MG63 (cell line): ENCODE measurements around the gene FOXL1. TPM values are rescaled to one million over a fixed set of nuclear protein-coding genes. Genes with fewer than 3 reads are reported as not detected.
A peak's percentile ranks its signal among the peaks of the same experiment; 100 is the strongest.

Source experiments
- DNase-seq: peaks from one replicate; pipeline ENCODE4 v3.0.0-alpha.2; 2020
- H3K27me3 ChIP-seq: fragments of 250-450 bp; sonication (Bioruptor Pico); 2 replicates; pipeline ENCODE4 v1.5.1; 2020; ENCODE audit warnings: mild to moderate bottlenecking, moderate library complexity
- H3K36me3 ChIP-seq: fragments of 250-450 bp; sonication (Bioruptor Pico); 2 replicates; pipeline ENCODE4 v1.5.1; 2020; ENCODE audit warnings: mild to moderate bottlenecking, moderate library complexity
- H3K4me3 ChIP-seq: fragments of 250-450 bp; sonication (Bioruptor Pico); 2 replicates; pipeline ENCODE4 v1.5.1; 2020; ENCODE audit warnings: mild to moderate bottlenecking, moderate library complexity
- H3K9me3 ChIP-seq: fragments of 250-450 bp; sonication (Bioruptor Pico); 2 replicates; pipeline ENCODE4 v1.5.1; 2020; ENCODE audit warnings: mild to moderate bottlenecking, moderate library complexity
- total RNA-seq: library from RNA; depleted of rRNA; stranded (reverse); fragments of >200 nt; shearing (Covaris generic); gene quantifications from 2 replicates; pipeline ENCODE4 v1.2.3, GENCODE V29; 2014; ENCODE audit warnings: low replicate concordance

FOXL1 gene
- total RNA-seq, 1 experiment from 2014 or later = not detected

DNA sequence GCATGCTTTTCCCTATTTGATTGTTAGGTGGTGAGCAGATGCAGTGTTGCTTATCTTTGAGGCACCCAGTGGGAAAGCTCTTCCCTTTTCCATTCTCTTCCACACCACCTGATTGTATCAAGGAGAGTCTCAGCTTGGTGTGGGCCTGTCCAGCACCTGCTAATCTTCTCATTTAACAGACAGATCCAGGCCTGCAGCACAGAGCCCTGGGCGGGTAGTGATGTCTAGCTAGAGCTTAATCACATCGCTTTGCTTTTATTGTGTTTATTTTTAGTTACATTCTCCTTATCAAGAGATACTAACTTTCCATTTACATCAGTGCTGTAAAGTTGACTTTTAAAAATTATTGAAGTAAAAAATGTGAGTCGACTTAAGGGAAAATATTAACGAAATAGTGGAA is 24.2 kb downstream of the FOXL1 start:
- H3K36me3 ChIP-seq = no peaks in the 10 kb centered on the region; the same call in 1 of the 2 replicates
- peaks cover 13% of the 10 kb centered on the region for H3K9me3 ChIP-seq
- H3K4me3 ChIP-seq = no peak overlapping the region
- no peaks in the 10 kb centered on the region for H3K27me3 ChIP-seq
- no peak for DNase-seq

DNA sequence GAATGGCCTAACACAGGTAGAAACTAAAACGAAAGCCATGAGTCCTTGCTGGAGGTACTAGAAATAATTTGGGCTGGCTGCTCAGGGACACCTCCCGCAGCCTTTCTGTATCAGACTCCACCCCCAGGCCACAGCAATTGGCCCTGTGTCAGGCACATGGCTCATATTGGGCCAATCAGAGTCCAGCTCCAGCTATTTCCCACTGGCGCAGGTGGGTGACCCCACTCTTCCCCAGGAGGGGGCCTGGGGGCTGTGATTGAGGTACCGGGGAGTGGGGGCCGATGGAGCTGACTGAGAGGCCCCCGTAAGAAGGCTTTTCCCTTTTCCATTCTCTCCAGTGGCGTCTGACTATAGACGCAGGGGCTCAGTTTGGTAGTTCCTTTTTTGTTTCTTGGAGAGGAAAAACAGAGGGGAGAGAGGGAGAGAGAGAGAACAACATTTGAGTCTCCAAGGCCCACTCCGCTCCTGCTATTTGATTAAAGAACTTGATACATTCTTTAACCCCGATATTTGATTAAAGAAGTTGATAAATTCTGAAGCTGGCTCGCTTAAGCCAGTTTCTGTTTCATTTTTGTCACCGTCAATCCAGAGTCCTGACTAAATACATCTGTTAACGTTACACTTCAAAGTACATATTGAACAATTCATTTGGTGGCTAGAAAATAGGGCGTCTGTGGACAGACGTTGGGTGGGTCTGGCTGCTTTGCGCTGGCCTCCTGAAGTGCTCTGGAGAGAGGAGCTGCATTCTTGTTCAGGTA is 26.3 kb downstream of the FOXL1 start:
- H3K9me3 ChIP-seq = peaks cover 13% of the 10 kb centered on the region
- no peak overlapping the region for H3K4me3 ChIP-seq
- no peaks in the 10 kb centered on the region; the same call in 1 of the 2 replicates for H3K36me3 ChIP-seq
- H3K27me3 ChIP-seq = no peaks in the 10 kb centered on the region
- DNase-seq = no peak

DNA sequence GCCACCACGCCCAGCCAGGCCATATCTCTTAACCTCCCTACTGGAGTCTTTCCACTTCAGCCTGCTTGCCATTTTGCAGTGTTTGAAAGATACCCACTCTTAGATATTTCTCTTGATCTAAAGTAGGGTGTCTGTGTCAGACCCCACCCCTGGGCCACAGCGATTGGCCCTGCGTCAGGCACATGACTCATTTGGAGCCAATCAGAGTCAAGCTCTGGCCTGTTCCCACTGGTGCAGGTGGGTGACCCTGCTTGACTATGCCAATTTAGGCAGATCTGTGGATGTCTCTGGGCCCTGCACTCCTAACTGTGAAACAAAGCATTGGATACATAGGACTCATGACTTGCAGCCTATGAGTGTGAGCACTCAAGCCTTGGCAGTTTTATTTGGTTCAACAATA is 27.6 kb downstream of the FOXL1 start:
- no peak for DNase-seq
- H3K27me3 ChIP-seq = no peaks in the 10 kb centered on the region
- H3K4me3 ChIP-seq = no peak overlapping the region
- no peaks in the 10 kb centered on the region; the same call in 1 of the 2 replicates for H3K36me3 ChIP-seq
- H3K9me3 ChIP-seq = peaks cover 13% of the 10 kb centered on the region

DNA sequence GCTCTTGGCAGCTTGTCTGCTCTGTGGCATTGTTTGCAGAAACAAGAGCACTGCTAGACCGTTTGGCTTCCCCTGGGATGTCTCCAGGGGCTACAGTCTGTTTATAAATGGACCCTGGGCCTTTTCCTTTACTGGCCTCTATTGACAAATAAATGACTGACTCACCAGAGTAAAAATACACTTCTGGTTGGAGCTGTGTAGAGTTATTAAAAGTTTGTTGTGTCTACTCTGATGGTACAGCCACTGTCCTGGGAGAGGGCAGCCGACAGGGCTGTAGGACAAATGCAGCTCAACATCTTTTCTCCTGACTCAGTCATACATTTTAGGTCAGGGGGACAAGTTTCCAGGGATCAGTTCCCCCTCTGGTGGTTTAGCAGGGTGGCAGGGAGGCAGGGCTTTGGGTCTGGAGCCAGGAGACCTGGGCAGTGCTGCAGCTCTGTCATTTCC is 30.0 kb downstream of the FOXL1 start:
- peaks cover 13% of the 10 kb centered on the region for H3K9me3 ChIP-seq
- H3K27me3 ChIP-seq = no peaks in the 10 kb centered on the region
- H3K36me3 ChIP-seq = no peaks in the 10 kb centered on the region; the same call in 1 of the 2 replicates
- DNase-seq = peak; percentile 95
- H3K4me3 ChIP-seq = no peak overlapping the region

DNA sequence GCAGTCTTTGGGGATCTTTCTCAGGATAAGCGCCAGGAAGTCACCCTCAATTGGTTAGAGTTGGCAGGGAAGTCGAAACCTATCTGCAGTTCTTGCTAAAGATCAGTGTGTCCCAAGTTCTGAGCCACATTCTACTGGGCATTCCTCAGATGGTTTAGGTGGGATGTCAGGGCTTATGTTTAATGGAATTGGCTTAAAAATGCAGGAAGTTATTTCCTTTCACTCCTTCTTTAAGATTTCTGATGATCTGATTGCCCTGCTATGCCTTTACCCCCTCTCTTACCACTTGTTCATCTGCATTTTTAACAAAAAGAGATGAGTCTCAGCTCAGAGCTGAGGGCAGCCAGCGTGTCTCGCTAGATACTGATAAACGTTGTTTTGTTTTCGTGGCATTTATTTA is 30.8 kb downstream of the FOXL1 start:
- H3K4me3 ChIP-seq = no peak overlapping the region
- DNase-seq = peak; percentile 86
- H3K36me3 ChIP-seq = no peaks in the 10 kb centered on the region; the same call in 1 of the 2 replicates

DNA sequence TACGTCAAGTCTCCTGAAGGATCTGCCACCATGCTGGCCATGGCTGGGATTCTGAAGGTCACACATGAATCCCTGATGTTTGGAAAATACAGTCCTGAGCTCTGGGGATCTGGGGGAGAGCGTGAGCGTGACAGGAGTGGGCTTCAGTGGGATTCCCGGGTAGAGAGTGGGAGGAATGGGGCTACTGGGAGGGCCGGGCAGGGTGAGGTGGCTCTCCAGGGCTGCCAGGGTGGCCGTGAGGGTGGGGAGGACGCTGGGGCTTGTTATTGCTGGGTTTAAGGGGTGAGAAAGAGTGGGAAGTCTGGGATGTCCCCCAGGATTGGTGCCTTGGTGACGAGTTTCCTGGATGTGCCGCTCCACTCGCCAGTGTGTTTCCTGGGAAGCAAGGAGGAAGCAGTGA is 31.3 kb downstream of the FOXL1 start:
- no peak for DNase-seq
- Histone ChIP-seq H3K27me3 (no peaks in the 10 kb centered on the region), H3K4me3 (no peak overlapping the region), H3K9me3 (peaks cover 7% of the 10 kb centered on the region), H3K36me3 (no peaks in the 10 kb centered on the region; the same call in 1 of the 2 replicates)

More for the DNA sequence above, 30.8 kb downstream of the FOXL1 start:
- Histone ChIP-seq H3K27me3 (no peaks in the 10 kb centered on the region), H3K9me3 (peaks cover 12% of the 10 kb centered on the region)

DNA sequence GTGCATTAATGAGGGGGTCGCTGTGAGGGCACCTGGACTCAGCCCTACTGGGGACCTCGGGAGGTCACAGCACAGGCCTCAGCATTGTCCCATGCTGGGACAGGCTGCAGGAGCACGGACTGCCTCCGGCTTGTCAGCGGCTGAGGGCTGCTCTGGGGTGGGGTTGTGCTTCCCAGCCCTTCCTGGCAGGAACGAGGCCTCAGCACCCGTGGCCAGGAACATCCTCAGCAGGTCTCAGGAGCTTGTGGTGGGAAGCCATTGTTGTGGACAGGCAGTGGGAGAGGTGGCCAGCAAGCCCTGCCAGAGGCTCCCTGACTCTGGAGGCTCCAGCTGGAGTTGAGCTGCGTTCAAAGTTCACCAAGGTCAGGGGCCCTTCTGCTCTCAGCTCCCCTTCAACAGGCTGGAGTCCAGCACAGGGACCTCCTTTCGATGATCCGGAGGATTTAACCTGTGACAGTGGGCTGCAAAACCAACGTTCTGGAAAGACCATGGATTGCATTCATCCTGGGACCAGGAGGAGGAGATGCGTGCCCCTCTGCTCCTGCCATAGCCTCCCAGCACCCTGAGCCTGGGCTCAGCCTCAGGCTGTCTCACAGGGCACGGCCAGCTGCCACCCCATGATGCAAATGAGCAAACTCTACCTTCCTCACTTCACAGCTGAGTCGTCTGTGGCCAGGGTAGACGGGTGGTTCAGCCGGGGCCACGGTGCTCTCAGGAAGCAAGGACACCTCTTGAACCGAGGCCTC is 32.6 kb downstream of the FOXL1 start:
- Histone ChIP-seq H3K9me3 (peaks cover 3% of the 10 kb centered on the region; the same call in 1 of the 2 replicates), H3K27me3 (no peaks in the 10 kb centered on the region), H3K36me3 (no peaks in the 10 kb centered on the region), H3K4me3 (no peak overlapping the region)
- DNase-seq = no peak

DNA sequence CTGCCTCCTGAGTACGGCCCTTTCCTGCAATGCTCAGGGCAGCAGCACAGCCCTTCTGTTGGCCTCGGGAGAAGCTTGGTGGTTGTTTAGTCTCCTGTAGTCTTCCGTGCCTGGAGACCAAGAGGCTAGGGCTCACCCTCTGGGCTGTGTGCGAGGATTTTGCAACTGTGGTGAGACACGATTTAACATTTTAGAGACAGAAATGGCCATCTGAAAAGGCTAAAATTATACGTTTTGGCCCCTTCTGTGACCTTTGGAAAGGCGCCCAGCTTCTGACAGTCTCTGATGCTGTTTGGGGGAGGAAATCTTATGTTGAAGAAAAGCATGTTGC is 33.1 kb downstream of the FOXL1 start:
- no peaks in the 10 kb centered on the region for H3K27me3 ChIP-seq
- H3K36me3 ChIP-seq = no peaks in the 10 kb centered on the region
- no peaks in the 10 kb centered on the region for H3K9me3 ChIP-seq
- no peak overlapping the region for H3K4me3 ChIP-seq
- DNase-seq = no peak

DNA sequence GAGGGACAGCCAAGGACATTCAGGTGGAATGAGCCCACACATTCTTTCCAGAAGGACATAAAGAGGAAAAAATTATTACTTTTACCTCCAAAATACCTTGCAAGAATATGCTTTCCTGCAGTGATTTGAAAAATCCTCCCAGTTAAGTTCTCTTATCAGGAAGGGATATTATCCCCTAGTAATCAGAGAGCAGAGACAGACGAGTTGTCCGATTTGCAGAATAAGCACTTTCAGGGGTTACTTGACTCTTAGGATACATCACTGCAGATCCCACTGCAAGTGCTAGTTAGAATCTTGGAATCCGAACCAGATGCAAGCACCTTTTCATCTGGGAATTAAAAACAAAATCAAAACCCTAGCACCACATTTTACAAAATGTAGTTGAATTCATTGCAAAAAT is 33.6 kb downstream of the FOXL1 start:
- Histone ChIP-seq H3K27me3 (no peaks in the 10 kb centered on the region), H3K9me3 (no peaks in the 10 kb centered on the region), H3K4me3 (no peak overlapping the region), H3K36me3 (no peaks in the 10 kb centered on the region)
- no peak for DNase-seq

DNA sequence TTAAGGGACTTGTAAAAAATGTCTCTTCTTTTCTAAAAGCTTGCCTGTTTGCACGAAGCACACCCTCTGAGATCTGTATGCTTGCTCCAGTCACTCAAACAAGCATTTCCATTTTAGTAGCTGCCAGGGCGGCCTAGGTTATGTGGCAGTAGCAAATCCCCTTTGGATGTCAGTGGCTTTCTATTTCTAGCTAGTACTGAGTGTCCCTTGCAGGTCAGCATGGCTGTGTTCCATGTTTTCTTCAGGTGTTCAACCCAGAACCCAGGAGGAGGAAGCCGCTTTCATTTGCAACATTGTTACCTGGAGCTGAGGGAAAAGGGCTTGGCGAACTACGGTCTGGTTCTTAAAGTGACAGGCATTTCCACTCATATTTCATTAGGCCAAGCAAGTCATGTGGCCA is 36.4 kb downstream of the FOXL1 start:
- Histone ChIP-seq H3K27me3 (no peaks in the 10 kb centered on the region), H3K36me3 (no peaks in the 10 kb centered on the region), H3K9me3 (no peaks in the 10 kb centered on the region), H3K4me3 (no peak overlapping the region)
- DNase-seq = no peak

DNA sequence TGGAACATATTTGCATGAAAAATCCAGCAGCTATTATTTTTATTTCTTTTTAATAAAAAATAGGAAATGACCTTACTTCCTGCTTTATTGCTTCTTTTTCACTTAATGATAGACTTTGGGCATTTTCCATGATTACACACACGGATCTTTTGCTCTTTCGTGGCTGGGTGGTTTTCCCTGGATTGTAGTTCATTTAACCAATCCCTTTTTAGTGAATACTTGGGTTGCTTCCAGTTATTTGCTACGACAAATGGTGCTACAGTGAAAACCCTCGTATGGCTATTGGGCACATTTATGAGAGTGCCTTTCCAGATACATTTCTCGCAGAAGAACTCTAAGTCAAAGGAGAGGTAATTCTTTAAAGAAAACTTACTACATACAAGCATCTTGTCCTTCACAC is 38.6 kb downstream of the FOXL1 start:
- DNase-seq = no peak
- Histone ChIP-seq H3K27me3 (no peaks in the 10 kb centered on the region), H3K9me3 (no peaks in the 10 kb centered on the region), H3K4me3 (no peak overlapping the region), H3K36me3 (no peaks in the 10 kb centered on the region)

DNA sequence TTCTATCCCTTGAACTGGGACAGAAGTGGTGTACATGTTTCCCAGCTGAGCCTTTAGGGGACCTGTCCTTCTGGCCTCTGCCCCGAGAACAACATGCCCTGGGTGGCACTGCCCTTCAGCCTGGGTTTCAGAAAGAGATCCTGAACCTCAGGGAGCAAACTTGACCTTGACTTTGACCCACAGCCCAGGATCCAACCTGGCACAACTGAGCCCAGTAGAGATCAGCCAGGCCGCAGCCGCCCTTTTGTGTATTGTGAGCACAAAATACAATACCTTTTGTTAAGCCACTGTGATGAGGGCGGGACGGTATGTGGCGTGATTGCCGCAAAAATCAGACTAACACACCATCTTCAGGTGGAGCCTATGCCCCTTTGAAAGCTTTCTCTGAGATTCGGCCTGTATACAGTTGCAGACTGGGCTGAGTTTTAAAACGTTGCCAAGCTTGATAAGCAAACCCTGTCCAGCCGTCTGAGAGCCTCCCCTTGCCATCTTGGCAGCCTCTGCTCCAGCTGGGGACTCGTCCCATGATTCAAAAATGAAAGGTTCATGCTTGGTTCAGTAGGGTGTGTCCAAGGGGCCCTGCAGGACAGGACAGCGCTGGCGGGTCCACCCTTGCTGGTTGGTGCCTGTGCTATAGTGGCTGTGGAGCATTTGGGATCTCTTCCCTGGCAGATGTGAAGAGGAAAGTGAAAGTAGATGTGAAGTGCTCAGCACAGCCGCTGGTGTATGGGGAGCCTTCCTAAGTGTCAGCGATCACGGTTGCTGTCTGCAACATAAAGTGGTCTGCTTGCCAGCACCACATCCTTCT is 40.3 kb downstream of the FOXL1 start:
- Histone ChIP-seq H3K27me3 (no peaks in the 10 kb centered on the region), H3K4me3 (peak overlapping the region; percentile 20), H3K9me3 (no peaks in the 10 kb centered on the region), H3K36me3 (no peaks in the 10 kb centered on the region)
- DNase-seq = peak; percentile 61

DNA sequence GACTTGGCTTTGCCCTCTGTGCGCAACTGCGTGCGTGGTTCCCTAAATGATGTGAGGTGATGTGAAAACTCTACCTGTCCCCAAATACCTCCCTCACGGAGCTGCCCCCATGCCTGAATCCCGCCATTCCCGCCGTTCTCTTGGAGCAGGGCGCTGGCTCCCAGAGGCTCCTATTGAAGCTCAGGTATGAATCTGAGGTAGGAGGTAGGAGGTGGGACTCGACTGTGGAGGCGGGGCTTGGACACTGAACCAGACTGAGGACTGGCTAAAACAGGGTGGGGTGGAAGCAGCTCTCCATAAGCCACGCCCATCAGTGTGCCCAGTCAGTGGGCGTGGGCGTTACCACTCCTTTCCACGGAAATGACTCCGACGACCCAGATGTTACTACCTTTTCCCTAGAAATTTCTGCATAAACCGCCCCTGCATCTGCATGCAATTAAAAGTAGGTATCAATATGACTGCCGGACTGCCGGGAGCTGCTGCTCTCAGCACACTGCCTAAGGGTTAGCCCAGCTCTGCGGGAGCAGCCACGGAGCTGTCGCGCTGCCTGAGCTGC is 41.0 kb downstream of the FOXL1 start:
- Histone ChIP-seq H3K4me3 (peak overlapping the region; percentile 20), H3K27me3 (no peaks in the 10 kb centered on the region), H3K36me3 (no peaks in the 10 kb centered on the region), H3K9me3 (no peaks in the 10 kb centered on the region)
- DNase-seq = peak; percentile 85

DNA sequence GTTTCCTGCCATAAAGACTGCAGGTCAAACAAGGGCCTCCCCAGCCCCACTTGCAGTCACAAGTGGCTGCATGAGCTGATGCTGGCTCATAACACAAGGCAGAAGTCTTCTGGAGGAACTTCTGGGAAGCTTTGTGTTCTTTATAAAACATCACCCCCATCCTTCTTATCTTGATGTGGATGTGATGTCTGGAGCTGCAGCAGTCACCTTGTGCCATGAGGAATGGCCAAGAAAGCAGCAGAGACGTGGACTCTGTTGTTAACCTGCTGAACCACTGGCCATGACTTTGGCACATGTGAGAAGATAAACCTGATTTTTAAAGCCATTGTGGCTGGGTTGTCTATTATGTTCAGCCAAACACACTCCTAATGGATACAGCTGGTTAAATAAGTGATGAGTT is 41.8 kb downstream of the FOXL1 start:
- Histone ChIP-seq H3K27me3 (no peaks in the 10 kb centered on the region), H3K36me3 (no peaks in the 10 kb centered on the region), H3K4me3 (no peak overlapping the region), H3K9me3 (no peaks in the 10 kb centered on the region)
- no peak for DNase-seq

DNA sequence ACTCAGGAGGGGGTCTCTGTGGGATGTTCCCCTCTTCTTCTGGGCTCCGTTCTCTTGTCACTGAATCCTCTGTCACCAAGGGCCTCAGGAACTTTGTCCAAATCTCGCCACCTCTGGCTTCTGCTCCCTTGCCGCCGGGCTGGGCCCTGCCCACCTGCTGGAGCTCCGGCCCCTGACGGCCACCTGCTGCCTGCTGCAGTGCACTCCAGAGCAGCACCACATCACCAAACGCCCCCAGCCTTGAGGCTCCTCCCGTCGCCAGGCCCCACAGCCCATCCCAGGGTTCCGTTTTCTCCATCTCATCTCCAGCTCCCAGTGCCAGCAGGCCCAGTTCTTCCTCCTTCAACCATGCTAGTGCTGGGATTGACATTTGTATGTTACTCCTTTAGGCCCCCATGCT is 43.6 kb downstream of the FOXL1 start:
- Histone ChIP-seq H3K9me3 (no peaks in the 10 kb centered on the region), H3K4me3 (no peak overlapping the region), H3K27me3 (no peaks in the 10 kb centered on the region), H3K36me3 (no peaks in the 10 kb centered on the region)
- no peak for DNase-seq

DNA sequence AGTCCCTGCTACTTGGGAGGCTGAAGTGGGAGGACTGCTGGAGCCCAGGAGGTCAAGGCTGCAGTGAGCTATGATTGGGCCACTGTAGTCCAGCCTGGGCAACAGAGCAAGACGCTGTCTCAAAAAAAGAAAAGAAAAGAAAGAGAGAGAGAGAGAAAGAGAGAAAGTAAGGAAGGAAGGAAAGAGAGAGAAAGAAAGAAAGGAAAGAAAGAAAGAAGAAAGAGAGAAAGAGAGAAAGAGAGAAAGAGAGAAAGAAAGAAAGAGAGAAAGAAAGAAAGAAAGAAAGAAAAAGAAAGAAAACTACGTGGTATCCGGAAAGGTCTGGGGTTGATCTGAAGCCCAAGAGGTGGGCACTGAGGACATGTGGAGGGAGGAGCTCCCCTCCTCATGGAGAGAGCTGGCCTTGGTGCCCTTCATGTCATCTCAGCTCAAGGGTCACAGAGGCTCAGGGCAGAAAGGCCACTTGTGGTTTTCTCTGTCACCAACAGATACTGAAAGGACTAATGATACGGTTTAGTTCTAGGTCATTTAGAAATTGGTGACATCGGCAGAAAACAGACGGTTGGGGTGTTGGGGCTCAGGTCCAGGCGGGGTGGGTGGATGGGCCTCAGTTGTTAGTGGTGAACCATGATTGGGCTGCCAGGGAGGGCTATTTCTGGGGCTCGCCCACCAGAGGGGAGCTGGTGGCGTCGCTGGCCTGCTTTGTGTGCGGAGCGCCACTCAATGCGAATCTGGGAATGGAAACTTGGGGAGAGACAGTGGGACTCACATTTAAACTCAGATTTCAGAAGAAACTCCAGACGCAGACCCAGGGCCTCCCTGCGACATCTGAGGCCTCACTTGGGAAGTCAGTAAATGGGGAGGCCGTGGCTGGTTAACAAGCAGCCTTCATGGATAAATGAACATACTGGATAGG is 44.6 kb downstream of the FOXL1 start:
- H3K4me3 ChIP-seq = no peak overlapping the region
- peaks cover 5% of the 10 kb centered on the region; the same call in 1 of the 2 replicates for H3K9me3 ChIP-seq
- no peaks in the 10 kb centered on the region for H3K36me3 ChIP-seq
- no peak for DNase-seq
- H3K27me3 ChIP-seq = no peaks in the 10 kb centered on the region
